SIG-M5 (cell line): Measurements from ENCODE around the gene CIPC.

ENCODE experiments used
- DNase-seq: peaks from one replicate; lab custom pipeline; 2025; lab: John Stamatoyannopoulos, UW

The CIPC gene, protein sequence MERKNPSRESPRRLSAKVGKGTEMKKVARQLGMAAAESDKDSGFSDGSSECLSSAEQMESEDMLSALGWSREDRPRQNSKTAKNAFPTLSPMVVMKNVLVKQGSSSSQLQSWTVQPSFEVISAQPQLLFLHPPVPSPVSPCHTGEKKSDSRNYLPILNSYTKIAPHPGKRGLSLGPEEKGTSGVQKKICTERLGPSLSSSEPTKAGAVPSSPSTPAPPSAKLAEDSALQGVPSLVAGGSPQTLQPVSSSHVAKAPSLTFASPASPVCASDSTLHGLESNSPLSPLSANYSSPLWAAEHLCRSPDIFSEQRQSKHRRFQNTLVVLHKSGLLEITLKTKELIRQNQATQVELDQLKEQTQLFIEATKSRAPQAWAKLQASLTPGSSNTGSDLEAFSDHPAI

DNA sequence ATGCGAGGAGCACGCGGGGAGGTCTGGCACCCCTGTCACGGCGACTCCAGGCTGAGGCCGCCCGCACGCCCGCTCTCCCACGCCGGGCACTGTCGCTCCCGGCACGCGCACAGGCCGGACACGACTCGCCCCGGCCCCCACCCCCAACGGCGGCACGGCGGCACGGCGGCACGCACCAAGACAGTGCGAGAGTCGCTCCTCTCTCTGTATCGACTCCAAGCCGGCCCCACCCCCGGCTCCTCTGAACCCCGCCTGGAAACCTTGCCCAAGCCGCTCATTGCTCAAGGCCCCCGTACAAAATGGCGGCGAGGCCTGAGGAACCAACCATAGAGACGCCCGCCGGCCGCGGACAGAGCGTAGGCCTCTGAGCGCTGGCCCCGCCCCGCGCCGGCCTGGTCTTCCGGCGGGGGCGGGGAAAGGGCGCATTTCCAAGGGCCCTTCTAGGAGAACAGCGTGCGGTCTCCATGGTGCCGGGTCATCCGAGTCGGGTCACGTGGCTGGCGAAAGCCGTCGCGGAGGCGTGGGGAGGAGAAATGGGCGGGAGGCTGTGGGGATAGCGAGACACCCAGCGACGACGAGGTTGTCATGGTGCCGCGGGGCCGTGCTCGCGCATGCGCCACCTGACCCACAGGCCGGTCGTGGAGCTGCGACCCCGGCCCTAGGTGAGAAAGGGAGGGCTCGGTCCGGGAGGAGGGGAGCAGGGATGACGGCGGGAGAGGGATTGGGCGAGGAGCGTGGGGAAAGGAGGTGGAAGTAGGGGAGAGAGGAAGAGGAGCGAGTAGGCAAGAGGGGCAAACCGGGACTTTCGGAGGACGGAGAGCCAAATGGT is at the start of gene CIPC:
Gene CIPC (plus strand): TSS at position 559 of the 829 bp plus-strand sequence. CDS start 7,451 bp downstream, outside the sequence.
- DNase-seq = peak; percentile 93

DNA sequence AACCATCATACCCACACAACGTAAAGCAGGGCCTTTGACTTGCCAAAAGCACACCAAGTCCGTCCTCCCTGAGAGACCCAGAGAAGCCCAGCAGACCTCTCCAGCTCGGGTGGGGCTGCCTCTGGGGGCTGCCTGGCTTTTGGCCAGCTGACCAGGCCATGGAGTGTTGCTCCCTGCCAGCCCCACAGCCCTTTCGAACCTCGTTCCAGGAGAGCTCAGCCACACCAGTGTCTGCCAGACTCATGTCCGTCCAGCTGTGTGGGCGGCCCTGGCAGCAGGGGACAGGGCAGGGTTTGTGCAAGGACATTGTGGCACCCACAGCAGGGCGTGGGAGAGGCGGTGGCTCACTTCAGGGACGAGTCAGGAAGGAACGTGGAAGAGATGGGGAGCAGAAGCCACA is 46.9 kb upstream of the CIPC start:
- DNase-seq = no peak

DNA sequence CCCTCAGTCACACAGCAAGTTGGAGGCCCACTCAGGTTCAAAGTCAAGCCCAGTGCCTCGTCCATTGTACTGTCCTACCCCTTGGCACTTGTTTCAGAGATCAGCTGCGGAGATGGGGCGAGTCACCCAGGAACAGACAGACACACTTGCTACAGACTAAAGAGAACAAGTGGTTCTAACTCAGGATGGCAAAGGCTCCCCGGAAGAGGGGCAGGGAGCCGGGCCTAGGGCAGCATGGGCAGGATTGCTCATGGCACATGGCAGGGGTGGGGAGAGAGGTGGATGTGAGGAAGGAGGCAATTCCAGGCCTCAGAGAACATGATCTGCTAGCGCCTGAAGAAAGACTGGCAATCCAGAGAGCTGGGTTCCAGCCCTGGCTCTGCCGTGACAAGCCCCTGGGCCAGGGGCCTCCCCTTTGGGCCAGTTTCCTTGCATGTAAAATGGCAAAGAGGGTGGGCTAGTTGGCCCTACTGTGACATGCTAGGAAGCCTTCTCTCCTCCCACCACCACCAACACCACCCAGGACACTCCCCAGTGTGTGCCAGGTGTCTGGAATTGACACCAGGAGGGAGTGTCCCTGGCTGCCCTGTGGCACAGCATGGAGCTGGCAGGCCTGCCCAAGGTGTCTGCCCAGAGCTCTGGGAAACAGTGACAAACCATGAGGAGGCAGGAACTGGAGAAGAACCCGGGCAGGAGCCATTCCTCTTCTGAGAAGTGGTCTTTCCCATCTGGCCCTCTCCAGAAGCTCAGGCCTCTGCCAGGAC is 45.6 kb upstream of the CIPC start:
- DNase-seq = no peak

DNA sequence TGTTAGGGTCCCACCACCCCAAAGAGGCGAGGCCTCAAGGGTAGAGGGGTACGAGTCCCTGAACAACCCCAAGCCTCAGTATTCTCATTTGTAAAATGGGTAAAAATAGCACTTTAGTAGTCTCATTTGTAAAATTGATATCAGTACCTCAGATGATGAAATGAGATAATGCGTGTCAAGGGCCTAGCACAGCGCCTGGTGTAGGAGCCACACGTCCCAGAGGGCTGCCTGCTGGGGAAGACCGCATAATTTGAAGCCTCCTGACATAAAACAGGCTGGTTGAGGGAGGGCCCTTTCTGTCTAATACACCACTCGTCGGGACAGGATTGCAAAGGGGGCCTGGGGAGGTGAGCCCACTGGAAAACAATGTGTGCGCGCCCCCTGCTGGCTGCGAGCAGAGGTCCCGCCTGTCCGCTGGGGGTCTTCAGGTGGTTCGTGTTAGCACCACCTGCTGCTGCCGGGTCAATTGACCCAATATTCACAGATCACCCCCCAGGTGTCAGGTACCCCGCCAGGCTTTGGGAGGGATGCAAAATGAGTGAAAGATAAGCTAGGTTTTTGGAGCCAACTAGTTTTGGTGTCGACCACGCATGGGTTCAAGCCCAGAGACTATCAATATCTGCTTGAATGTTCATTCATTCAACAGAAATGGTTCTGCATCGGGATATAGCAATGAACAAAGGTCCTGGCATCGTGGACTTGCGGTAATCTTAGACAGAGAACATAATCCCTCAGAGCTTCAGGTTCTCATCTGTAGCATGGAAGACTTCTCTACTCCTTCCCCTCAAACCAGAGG is 44.8 kb upstream of the CIPC start:
- no peak for DNase-seq

DNA sequence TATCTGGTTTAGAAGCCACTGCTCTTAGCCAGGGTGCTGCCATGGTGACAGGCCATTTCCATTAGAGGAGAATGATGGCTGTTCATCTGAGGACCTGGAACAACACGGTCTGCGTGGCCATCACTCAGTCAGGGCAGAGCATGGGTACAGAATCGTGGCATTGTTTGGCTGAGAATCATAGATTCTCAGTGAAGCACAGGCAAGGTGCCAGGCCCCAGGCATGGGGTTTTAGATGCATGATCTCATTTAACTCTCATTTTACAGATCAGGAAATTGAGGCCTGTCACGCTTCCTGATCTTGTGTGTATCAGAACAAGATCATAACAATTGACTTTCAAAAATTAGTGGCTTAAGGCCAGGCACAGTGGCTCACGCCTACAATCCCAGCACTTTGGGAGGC is 42.8 kb upstream of the CIPC start:
- no peak for DNase-seq

DNA sequence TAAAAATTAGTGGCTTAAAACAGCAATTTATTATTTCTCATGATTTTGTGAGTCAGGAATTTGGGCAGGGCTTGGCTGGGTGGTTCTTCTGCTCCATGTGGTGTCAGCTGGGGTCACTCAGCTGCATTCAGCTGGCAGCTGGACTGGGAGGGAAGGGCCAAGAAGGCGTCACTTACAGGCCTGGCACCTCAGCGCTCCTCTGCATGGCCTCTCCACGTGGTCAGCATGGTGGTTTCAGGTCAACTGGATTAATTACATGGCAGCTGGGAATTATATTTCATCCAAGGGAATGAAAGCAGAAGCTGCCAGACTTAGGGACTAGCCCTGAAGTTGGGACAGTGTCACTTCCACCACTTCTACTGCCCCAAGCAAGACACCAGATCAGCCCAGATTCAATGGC is 42.1 kb upstream of the CIPC start:
- DNase-seq = no peak

DNA sequence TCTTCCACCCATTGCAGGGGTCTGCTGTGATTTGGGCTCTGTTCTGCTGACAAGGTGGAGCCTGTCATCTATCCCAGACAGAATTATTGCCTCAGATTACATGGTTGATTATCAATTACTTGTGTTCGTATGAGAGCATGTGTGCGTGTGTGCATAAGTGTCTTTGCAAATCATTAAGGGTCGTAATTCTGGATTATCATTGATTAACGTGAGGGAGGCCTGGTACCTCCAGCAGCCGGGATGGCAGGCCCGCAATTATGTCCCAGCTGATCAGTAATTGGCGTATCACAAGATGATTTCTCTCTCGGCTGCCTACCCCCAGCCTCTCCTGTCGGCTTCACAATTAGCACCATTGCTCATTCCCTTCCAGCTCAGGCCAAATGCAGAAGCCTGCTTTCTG is 39.9 kb upstream of the CIPC start:
- no peak for DNase-seq

DNA sequence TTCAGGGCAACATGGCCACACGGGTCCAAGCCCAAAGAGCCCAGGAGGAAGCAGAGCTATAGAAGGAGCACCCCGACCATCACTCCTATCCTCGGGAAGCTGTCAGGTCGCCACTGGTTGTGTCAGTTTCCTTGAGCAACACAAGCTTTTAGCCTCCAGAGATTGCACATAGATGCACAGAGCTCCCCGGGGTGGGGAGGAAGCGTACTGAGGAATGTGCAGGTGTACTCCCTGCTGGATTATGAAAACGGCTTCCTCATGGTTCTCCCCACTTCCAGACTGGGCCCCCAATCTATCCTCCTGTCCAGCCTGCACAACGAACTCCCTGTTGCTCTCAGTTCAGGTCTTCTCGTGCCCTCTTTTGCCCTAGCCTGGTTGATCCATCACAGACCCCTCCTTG is 39.3 kb upstream of the CIPC start:
- no peak for DNase-seq

DNA sequence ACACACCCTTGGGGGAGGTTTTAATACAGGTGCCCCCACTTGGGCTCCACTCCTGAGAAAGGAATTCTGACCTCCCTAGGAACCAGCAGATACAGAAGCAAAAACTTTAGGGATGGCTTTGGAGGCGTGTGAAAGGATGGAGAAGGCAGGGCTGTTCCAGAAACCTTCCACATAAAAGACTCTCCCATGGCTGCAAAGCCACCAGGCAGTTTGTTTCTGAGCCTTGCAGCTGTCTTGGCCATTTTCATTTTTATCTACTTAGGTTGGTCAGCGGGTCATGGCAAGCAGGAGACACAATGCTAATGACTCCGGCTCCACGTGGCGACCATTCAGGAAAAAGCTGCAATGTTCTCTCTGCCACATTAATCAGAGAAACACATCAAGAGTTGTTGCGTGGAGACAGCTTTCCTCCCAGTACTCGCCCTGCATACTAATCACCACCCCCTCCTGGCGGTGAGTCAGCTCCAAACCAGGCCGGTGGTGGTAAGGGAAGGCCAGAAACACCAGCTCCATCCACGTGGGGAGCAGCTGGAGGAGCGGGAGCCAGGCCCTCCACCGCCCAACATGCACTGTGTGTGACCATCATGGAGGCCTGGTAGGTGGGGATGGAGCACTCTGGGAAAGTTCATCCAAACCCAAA is 38.7 kb upstream of the CIPC start:
- no peak for DNase-seq

DNA sequence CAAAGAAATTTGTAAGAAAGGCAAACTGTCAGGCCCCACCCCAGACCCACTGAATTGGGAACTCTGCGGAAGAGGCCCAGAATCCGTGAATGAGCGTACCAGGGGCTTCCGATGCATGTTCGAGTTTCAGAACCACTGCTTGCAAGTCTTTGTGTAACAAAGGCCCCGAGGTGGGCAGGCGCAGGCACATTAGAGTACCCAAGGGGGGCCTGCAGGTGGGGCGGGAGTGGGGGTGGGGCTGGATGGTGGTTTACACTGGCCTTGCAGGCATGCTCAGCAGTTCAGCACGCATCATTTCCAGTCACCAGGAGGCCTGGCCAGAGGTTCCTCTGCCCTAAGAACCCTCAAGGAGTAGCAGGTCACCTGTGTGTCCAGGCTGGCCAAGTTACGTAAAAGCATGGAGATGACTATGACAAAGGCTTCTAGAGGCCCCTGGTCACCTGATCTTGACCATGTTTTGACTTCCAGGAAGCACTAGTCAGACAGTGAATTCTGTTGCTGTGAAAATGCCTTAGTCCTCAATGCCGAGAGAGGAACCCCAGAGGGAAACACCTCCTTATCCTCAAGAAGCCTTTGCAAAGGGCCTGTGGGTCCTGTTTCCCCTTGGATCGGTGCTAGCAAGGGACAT is 36.3 kb upstream of the CIPC start:
- DNase-seq = no peak

DNA sequence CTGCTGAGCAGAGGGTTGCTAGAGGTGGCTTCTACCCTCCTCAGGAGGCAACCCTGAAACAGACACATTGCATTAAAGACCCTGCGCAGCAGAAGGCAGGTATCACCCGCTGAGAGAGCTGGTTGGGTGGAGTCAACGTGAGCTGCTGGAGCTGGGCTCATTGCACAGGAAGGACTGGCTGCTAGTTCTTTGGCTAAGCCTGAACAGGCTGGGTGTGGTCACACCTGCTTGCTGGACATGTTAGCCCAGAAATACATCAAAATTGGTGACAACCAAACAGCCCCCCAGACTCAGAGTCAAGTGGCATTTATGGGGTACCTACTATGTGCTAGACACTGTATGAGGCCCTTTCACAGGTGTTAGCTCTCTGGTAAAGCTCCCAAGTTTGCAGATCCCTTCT is 35.8 kb upstream of the CIPC start:
- DNase-seq = no peak

DNA sequence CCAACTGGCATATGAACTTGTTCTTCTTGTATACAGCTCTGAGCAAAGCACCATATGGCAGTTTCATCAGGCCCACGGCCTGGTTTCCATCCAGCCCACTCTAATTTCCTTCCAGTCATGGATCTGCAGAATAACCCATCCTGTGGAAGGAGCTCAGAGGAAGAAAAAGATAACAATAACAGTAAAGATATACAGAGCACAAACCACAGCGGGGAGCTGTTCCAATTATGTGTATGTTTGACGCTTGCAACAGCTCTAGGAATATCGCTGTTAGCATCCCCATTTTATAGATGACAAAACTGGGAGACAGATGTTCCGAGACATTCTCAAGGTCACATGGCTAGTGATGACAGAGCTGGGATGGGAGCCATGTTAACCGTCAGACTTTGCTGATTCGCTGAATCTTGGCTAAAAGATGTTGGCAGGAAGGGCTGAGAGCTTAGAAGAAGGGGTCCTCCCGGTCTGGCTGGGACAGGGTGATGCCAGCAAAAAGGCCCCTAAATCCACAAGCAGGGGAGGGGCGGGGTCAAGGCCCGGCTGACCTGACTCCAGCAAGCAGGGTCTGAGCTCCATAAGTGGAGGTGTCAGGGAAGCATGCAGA is 34.4 kb upstream of the CIPC start:
- DNase-seq = no peak

DNA sequence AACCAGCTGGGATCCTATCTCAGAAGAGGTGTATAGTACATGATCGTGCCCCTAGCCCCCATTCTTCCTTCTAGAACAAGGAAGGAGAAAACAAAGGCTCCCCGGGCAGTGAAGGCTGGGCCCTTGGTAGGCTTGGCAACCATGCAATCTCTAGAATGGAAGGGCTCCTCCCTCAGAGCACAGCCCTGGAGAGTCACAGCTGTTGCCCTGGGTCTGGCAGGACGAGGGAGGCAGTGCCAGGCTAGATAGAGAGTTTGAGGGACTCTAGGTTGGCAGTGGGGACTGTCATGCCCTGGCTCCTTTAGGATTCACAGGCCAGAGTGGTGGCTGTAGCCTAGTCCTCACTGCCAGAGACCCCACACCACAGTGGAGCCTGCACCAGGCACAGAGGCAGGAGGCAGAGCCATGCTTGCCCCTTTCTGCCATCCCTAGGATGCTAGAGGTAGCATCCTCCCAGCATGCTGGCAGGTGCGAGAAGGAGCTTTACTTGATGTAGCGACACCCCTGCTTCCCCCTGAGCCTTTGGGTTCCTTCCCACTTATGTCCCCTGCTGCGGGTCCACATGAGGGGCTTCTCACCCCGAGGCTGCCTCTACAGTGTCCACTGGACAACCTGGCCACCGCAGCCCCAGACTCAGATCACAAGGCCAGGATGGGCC is 33.4 kb upstream of the CIPC start:
- DNase-seq = no peak

DNA sequence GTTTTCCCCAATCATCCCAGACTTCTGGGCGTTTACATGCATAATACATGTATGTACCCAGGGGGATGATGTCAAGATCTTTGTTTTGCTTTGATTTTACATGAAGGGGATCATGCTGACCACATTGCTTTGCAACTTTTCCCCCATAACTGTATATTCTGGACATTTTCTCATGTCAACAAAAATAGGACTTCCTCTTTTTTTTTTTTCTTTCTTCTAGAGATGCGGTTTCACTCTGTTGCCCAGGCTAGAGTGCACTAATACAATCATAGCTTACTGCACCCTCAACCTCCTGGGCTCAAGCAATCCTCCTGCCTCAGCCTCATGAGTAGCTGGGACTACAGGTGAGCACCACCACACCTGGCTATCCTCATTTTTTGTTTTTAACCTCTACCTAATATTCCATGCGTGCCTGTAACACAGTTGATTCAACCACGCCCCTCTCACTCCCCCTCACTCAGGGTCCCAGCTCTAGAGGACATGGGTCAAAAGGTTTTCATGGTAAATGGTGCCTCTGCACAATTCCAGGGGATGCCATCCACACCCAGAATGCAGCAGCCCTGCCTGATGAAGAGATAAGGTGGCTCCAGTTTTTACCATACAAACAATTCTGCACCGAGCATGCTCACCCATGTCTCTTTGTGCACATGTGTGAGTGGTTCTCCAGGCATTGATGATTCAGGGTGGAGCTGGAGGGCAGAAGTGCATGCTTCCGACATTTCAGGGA is 32.0 kb upstream of the CIPC start:
- DNase-seq = no peak

DNA sequence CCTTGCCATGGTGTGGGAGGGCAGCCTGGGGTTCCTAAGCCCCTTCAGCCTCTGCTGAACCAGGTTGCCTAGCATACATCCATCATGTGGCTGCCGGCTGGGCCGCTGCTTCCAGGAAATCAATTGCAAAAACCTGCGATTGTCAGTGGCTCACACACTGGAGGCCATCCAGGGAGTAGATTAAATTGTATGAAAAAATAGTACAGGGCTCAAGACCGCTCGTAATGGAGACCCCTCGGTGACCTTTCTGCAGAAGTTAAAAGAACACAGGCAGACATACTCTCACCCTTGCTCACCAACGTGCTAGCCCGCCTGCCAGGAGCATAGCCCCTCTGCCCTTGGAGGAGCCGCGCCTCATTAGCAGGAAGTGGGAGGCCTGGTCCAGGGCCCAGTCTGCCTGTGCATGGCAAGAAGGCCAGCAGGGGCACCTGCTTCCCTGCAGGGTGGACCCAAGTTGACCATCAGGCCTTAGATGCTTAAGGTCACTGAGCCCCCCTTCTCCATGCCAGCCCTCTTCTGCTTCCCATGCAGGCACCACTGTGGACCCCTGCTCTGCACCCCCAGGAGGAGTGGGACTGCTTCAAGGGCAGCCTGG is 31.4 kb upstream of the CIPC start:
- no peak for DNase-seq

DNA sequence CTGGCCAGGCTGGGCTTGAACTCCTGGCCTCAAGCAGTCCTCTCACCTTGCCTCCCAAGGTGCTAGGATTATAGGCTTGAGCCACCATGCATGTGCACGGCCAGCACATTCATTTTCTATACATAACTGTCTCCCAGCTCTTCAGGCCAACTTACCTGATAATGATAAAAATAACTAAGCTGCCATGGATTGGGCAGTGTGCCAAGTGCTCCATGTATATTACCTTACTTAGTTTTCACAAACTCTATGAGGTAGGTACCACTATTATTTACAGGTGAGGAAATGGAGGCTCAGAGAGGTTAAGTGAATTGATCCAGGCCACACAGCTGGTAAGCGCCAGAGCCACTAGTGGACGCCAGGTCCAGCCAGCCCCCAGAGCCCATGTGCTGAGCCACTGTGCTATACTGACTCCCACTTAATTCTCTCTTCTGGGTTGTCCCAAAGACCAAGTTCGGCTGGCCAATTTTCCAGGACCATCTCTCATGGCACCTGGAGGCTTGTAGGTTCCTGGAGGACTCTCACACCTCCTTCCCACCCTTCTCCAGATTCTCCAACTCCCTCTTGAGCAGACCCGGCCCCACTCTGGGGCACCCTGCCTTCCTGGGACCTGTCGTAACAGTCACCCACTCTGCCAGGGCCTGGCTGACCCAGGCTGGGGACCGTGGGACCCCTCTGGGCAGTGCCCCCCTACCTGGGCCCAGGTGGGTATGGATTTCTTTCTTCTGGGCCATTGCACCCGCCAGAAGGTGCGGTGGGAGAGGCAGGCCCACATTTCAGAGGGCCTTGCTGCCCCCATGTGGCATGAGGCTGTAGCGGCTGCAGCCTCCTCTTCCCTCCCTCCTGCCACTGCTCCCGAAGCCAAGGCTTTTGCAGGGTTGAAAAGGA is 30.2 kb upstream of the CIPC start:
- no peak for DNase-seq

DNA sequence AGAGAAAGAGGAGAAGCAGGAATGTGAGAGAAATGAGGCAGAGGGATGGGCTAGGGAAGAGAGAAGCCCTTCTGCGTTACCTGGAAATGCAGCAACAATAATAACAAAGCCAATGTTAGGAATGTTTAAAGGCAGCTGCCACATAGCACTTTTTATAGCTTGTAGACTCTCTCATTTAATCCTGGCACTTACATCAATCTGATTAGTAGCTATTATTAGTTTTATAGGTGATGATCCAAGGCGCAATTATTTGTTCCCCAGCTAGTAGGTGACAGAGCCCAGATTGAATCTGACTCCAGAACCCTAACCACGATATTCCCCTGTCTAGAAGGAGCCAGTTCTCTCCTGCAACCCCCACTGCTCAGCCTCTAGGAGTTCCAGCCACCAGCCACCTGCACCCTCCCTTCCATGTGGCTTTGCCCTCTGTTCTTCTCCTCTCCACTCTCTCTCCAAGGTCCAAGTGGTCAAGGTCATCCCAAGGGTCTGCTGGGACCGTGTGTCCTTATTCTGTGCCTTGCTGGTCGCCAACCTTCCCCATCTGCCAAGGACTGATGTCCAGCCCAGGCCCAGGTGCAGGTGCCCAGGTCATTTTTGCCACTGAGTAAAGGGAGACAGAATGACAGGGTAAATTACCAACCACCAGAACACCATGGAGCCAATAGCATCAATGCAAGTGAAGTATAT is 29.4 kb upstream of the CIPC start:
- DNase-seq = no peak
